Measurements from ENCODE around the gene REC8. TPM values are rescaled to one million over a fixed set of nuclear protein-coding genes. Genes with fewer than 3 reads are reported as not detected.
A peak's percentile ranks its signal among the peaks of the same experiment; 100 is the strongest.

Gene REC8, protein sequence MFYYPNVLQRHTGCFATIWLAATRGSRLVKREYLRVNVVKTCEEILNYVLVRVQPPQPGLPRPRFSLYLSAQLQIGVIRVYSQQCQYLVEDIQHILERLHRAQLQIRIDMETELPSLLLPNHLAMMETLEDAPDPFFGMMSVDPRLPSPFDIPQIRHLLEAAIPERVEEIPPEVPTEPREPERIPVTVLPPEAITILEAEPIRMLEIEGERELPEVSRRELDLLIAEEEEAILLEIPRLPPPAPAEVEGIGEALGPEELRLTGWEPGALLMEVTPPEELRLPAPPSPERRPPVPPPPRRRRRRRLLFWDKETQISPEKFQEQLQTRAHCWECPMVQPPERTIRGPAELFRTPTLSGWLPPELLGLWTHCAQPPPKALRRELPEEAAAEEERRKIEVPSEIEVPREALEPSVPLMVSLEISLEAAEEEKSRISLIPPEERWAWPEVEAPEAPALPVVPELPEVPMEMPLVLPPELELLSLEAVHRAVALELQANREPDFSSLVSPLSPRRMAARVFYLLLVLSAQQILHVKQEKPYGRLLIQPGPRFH
- polyA plus RNA-seq (2012; ENCODE audit: insufficient read depth, insufficient read length, low read depth): 39.9 TPM

DNA sequence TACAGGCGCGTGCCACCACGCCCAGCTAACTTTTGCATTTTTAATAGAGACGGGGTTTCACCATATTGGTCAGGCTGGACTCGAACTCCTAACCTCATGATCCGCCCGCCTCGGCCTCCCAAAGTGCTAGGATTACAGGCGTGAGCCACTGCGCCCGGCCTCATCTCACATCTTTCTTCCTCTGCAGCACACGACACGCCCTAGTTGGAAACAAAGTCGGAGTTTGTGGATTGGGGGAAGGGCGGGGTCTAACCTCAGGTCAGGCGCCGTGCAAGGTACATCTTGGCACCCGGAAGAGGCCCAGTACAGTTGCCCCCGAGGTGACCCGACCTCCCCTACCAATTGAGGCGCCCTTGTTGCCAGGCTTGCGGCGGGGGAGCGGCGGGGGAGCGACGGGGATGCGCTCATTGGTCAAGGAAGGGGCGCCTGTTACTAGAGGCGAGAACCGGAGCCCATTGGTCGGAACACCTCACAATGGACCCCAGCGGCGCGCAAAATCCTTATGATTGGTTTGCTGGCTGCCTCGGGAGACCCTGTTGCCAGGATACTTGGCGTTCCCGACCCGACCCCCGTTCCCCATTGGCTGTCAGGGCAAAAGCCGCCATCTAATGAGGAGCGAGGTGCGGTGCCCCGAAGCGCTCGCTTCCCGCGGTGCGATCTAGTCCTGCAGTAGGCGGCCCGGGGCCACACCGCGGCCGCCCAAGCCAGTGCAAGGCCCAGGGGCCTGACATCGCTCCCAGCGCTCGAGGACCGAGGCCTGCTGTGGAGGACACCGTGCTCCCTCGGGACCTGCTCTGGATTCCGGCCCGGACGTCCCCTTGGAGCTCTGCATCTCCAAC lies at the start of gene REC8:
Gene REC8, plus strand, starts transcription at position 659 of the 839 bp plus-strand sequence. CDS start 473 bp downstream, outside the sequence.
- peak; percentile 94 for DNase-seq
- no peaks in the 10 kb centered on the region; the same call in none of the 2 replicates for H3K36me3 ChIP-seq
- H3K27me3 ChIP-seq: no peaks in the 10 kb centered on the region
- TF ChIP-seq, protein P1, sequence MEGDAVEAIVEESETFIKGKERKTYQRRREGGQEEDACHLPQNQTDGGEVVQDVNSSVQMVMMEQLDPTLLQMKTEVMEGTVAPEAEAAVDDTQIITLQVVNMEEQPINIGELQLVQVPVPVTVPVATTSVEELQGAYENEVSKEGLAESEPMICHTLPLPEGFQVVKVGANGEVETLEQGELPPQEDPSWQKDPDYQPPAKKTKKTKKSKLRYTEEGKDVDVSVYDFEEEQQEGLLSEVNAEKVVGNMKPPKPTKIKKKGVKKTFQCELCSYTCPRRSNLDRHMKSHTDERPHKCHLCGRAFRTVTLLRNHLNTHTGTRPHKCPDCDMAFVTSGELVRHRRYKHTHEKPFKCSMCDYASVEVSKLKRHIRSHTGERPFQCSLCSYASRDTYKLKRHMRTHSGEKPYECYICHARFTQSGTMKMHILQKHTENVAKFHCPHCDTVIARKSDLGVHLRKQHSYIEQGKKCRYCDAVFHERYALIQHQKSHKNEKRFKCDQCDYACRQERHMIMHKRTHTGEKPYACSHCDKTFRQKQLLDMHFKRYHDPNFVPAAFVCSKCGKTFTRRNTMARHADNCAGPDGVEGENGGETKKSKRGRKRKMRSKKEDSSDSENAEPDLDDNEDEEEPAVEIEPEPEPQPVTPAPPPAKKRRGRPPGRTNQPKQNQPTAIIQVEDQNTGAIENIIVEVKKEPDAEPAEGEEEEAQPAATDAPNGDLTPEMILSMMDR (IDR thresholded peaks at IDR 0.05; ENCODE audit: low read depth, low read length): no peak
- H3K9me3 ChIP-seq: no peaks in the 10 kb centered on the region
- peak within 1 kb of the TSS; percentile 62 for H3K4me3 ChIP-seq (ENCODE audit: low read depth, low read length)
- no peaks in the 10 kb centered on the region for H3K4me1 ChIP-seq

- TF ChIP-seq, protein P1 (IDR thresholded peaks at IDR 0.05; ENCODE audit: low read depth, low read length): no peak
- H3K4me3 ChIP-seq (ENCODE audit: low read depth, low read length): no peak overlapping the region
- DNase-seq: no peak
- no peaks in the 10 kb centered on the region for H3K4me1 ChIP-seq
- no peaks in the 10 kb centered on the region for H3K9me3 ChIP-seq
- H3K36me3 ChIP-seq: peaks cover 14% of the 10 kb centered on the region
- no peaks in the 10 kb centered on the region for H3K27me3 ChIP-seq
Measured at GRCh38 chr14:24122416-24122815, 49.5 kb upstream of the REC8 start.

DNA sequence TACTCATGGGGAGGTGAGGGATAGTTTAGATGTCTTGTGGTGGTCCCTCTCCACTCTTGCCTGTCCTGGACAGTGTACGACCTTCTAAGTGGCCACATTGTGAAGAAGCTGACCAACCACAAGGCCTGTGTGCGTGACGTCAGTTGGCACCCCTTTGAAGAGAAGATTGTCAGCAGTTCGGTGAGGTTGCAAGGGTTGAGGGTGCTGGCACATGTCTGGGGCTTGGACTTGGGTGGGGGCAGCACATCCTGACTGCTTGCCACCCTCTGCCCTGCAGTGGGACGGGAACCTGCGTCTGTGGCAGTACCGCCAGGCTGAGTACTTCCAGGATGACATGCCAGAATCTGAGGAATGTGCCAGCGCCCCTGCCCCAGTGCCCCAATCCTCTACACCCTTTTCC lies 49.0 kb upstream of the REC8 start:
- Histone ChIP-seq H3K9me3 (no peaks in the 10 kb centered on the region), H3K4me1 (no peaks in the 10 kb centered on the region), H3K4me3 (ENCODE audit: low read depth, low read length) (no peak overlapping the region), H3K27me3 (no peaks in the 10 kb centered on the region), H3K36me3 (peaks cover 14% of the 10 kb centered on the region)
- TF ChIP-seq, protein P1 (IDR thresholded peaks at IDR 0.05; ENCODE audit: low read depth, low read length): no peak
- DNase-seq: no peak

DNA sequence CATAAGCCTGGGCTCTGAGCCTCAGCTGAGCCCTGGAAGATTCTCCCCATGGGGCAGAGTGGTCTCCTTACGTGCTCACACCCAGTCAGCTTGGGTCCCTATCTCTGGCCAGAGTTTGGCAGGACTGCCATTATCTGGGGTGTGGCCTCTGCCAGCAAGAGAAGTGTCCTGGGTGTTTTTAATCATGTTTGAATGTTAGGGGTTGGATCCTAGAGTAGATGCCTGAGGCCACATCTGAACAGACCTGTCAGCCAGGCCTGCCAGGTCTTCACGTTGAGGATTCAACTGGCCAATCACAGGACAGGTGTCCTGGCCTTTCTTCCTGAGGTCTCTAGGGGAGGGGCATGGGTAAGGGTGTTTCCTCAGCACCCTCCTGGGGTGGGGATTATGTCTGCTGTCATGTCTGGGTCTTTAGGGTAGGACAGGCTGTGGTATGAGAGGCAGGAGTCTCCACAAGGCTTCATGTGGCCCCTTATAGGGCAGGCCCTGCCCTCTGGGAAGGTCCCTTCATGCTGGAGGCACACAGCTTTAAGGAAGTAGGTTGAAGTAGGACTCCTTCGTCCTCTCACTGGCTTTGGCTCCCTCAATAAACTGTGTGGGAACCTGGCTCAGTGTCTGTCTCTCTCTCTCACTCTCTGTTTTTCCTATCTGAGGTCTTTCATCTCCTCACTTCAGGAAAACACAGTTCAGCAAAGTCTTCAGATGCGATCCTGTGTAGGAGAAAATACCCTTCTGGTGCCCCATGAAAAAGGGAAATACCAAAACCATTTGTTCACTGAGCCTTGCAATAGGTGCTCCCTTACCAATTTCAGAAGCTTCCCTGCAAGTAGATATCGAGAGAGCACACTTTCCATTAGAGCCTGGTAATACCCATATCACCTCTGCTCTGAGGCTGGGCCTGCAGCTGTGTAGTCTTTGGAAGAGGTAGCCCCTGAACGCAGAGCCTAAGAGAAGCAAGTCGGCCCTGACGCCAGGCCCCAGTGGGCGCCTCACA lies 48.2 kb upstream of the REC8 start:
- no peak overlapping the region for H3K4me3 ChIP-seq (ENCODE audit: low read depth, low read length)
- TF ChIP-seq, protein P1 (IDR thresholded peaks at IDR 0.05; ENCODE audit: low read depth, low read length): no peak

GRCh38 chr14:24126939-24127338 lies 44.9 kb upstream of the REC8 start:
- no peak for DNase-seq
- no peaks in the 10 kb centered on the region for H3K4me1 ChIP-seq
- no peaks in the 10 kb centered on the region for H3K36me3 ChIP-seq
- TF ChIP-seq, protein P1 (IDR thresholded peaks at IDR 0.05; ENCODE audit: low read depth, low read length): no peak
- H3K9me3 ChIP-seq: no peaks in the 10 kb centered on the region
- no peak overlapping the region for H3K4me3 ChIP-seq (ENCODE audit: low read depth, low read length)
- no peaks in the 10 kb centered on the region for H3K27me3 ChIP-seq

More for the DNA sequence above, 48.2 kb upstream of the REC8 start:
- DNase-seq: no peak
- H3K36me3 ChIP-seq: peaks cover 14% of the 10 kb centered on the region
- H3K9me3 ChIP-seq: no peaks in the 10 kb centered on the region
- H3K27me3 ChIP-seq: no peaks in the 10 kb centered on the region
- no peaks in the 10 kb centered on the region for H3K4me1 ChIP-seq
